ENCODE results near the gene KLF7. TPM values are rescaled to one million over a fixed set of nuclear protein-coding genes. Genes with fewer than 3 reads are reported as not detected.
A peak's percentile ranks its signal among the peaks of the same experiment; 100 is the strongest.

Gene KLF7
- total and polyA plus RNA-seq, 7 donors: 1.1 to 13.5 (median 5.4) TPM

DNA sequence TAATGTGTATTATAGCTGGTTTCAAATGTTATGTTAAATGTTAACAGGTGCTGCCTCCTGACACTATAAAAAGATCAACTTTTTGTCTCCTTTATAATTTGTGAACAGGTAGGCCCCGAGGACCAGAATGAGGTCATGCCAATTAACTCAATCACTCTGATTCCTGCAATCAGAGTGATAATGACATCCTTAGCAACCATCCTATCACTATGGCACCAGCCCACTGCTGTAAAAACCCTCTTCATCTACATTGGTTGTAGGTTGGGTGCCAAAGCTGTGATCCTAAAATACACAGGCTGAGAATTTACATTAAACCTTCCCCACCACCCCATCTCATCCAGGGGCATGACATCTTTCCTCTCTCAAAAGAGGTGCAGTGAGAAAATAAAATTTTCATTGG lies 122.9 kb downstream of the KLF7 start:
- no peaks in the 10 kb centered on the region for H3K36me3 ChIP-seq (ENCODE audit: insufficient read depth in 1 of 2, low read depth in 1 of 2)
- no peak overlapping the region for H3K27ac ChIP-seq
- ATAC-seq (no peak), DNase-seq (no peak)
- intact Hi-C loops (cut with DNase I): loop anchor here in 1 of 2 donors (10.0 kb wide), 1 partner anchor 432 kb away; no protein-coding TSS in a partner anchor
- TF ChIP-seq, protein P1, sequence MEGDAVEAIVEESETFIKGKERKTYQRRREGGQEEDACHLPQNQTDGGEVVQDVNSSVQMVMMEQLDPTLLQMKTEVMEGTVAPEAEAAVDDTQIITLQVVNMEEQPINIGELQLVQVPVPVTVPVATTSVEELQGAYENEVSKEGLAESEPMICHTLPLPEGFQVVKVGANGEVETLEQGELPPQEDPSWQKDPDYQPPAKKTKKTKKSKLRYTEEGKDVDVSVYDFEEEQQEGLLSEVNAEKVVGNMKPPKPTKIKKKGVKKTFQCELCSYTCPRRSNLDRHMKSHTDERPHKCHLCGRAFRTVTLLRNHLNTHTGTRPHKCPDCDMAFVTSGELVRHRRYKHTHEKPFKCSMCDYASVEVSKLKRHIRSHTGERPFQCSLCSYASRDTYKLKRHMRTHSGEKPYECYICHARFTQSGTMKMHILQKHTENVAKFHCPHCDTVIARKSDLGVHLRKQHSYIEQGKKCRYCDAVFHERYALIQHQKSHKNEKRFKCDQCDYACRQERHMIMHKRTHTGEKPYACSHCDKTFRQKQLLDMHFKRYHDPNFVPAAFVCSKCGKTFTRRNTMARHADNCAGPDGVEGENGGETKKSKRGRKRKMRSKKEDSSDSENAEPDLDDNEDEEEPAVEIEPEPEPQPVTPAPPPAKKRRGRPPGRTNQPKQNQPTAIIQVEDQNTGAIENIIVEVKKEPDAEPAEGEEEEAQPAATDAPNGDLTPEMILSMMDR (IDR thresholded peaks at IDR 0.05): no peak
- H3K9me3 ChIP-seq: no peaks in the 10 kb centered on the region
- no peaks in the 10 kb centered on the region for H3K4me1 ChIP-seq
- peaks cover 0 to 2% (median 0%) of the 10 kb centered on the region in 3 donors for H3K27me3 ChIP-seq (ENCODE audit: insufficient read depth in 3 of 3, low read length in 2 of 3)
- no peak overlapping the region for H3K4me3 ChIP-seq
- 33 to 52% (median 43%) methylated on average over 1 of the region's 1 CpG for WGBS, 3 donors

- Histone ChIP-seq H3K4me3 (peak overlapping the region; percentile 27), H3K27me3 (ENCODE audit: insufficient read depth in 3 of 3, low read length in 2 of 3) (peaks cover 0 to 2% (median 0%) of the 10 kb centered on the region in 3 donors), H3K9me3 (no peaks in the 10 kb centered on the region), H3K27ac (no peak overlapping the region), H3K4me1 (no peaks in the 10 kb centered on the region), H3K36me3 (ENCODE audit: insufficient read depth in 1 of 2, low read depth in 1 of 2) (no peaks in the 10 kb centered on the region)
- ATAC-seq (no peak), DNase-seq (no peak)
- TF ChIP-seq, protein P1 (IDR thresholded peaks at IDR 0.05): no peak
- intact Hi-C loops (cut with DNase I): loop anchor here in 1 of 2 donors (10.0 kb wide), 1 partner anchor 433 kb away; no protein-coding TSS in a partner anchor
- 56 to 57% (median 57%) methylated on average over 9 of the region's 9 CpGs for WGBS, 3 donors
These were observed 123.8 kb downstream of the KLF7 start for GRCh38 chr2:207041786-207042554.

DNA sequence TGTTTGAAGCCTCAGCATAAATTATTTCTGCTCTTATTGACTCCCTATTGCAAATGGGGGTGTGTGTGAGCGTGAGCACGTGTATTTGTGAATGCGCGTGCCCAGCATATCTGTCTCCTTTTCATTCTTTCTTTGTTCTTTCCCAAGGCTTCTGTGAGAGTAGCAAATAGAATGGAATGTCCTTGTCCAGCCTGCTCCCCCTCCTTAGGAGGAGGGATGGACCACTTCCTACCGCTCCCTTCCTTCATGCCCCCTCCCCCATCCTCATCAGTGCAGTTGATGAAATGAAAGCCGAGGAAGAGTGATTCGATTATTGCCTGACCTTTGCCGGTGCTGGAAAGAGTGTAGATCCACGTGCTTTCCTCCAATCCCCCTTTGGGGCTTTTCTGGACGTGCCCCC lies 124.5 kb downstream of the KLF7 start:
- Histone ChIP-seq H3K27ac (no peak overlapping the region), H3K4me1 (no peaks in the 10 kb centered on the region), H3K9me3 (no peaks in the 10 kb centered on the region), H3K36me3 (ENCODE audit: insufficient read depth in 1 of 2, low read depth in 1 of 2) (no peaks in the 10 kb centered on the region), H3K4me3 (peak overlapping the region; percentile 27), H3K27me3 (ENCODE audit: insufficient read depth in 3 of 3, low read length in 2 of 3) (peaks cover 0 to 2% (median 0%) of the 10 kb centered on the region in 3 donors)
- DNase-seq (no peak), ATAC-seq (no peak)
- intact Hi-C loops (cut with DNase I): loop anchor here in 1 of 2 donors (10.0 kb wide), 1 partner anchor 434 kb away; no protein-coding TSS in a partner anchor
- WGBS, 3 donors: 44 to 52% (median 46%) methylated on average over 10 of the region's 10 CpGs
- TF ChIP-seq, protein P1 (IDR thresholded peaks at IDR 0.05): no peak

- Histone ChIP-seq H3K9me3 (no peaks in the 10 kb centered on the region), H3K27me3 (ENCODE audit: insufficient read depth in 3 of 3, low read length in 2 of 3) (peaks cover 0 to 2% (median 0%) of the 10 kb centered on the region in 3 donors), H3K36me3 (ENCODE audit: insufficient read depth in 1 of 2, low read depth in 1 of 2) (no peaks in the 10 kb centered on the region), H3K4me1 (no peaks in the 10 kb centered on the region), H3K4me3 (no peak overlapping the region), H3K27ac (no peak overlapping the region)
- intact Hi-C loops (cut with DNase I): loop anchor here in 1 of 2 donors (10.0 kb wide), 1 partner anchor 434 kb away; no protein-coding TSS in a partner anchor
- WGBS, 3 donors: 62 to 69% (median 67%) methylated on average over 9 of the region's 9 CpGs
- DNase-seq (no peak), ATAC-seq (no peak)
- TF ChIP-seq, protein P1 (IDR thresholded peaks at IDR 0.05): no peak
These were observed 125.1 kb downstream of the KLF7 start for GRCh38 chr2:207040696-207041095.

Data from psoas muscle (tissue), 8 donors.